Skeletal muscle cell (primary cell): Measurements from ENCODE around the gene PARD6G.
"Not testable (repeated sequence)": the region's sequence is repeated elsewhere in the genome, so short reads cannot be mapped to it uniquely, and the experiment has no call there.

ENCODE experiments used
- DNase-seq: peaks from one replicate; pipeline ENCODE4 v3.0.0-alpha.2; 2010; ENCODE audit warnings: low read depth
- H3K4me3 ChIP-seq: 2 replicates; pipeline ENCODE4 v1.5.1; 2011; ENCODE audit warnings: low read depth, mild to moderate bottlenecking, control low read depth, low read length, moderate library complexity

Gene PARD6G

GRCh38 chr18:80244167-80244566, 3.1 kb downstream of the PARD6G start:
- H3K4me3 ChIP-seq, result no peak overlapping the region
- no peak for DNase-seq

GRCh38 chr18:80243204-80243603, 4.1 kb downstream of the PARD6G start:
- no peak for DNase-seq
- no peak overlapping the region for H3K4me3 ChIP-seq

GRCh38 chr18:80241919-80242777, 5.2 kb downstream of the PARD6G start:
- no peak overlapping the region for H3K4me3 ChIP-seq
- no peak for DNase-seq

GRCh38 chr18:80239830-80240229, 7.5 kb downstream of the PARD6G start:
- no peak for DNase-seq
- no peak overlapping the region for H3K4me3 ChIP-seq

- no peak overlapping the region for H3K4me3 ChIP-seq
- no peak for DNase-seq
These were observed 8.6 kb downstream of the PARD6G start for GRCh38 chr18:80238651-80239260.

GRCh38 chr18:80237519-80237918, 9.8 kb downstream of the PARD6G start:
- DNase-seq, H3K4me3 ChIP-seq: not testable (repeated sequence)

GRCh38 chr18:80234398-80234797, 12.9 kb downstream of the PARD6G start:
- DNase-seq, result no peak
- H3K4me3 ChIP-seq, result no peak overlapping the region

GRCh38 chr18:80233899-80234298, 13.4 kb downstream of the PARD6G start:
- DNase-seq, result no peak
- H3K4me3 ChIP-seq, result no peak overlapping the region

- no peak overlapping the region for H3K4me3 ChIP-seq
- DNase-seq, result no peak
These were observed 14.0 kb downstream of the PARD6G start for GRCh38 chr18:80233201-80233835.

- DNase-seq, result no peak
- H3K4me3 ChIP-seq, result no peak overlapping the region
These were observed 14.6 kb downstream of the PARD6G start for GRCh38 chr18:80232710-80233109.

- no peak for DNase-seq
- H3K4me3 ChIP-seq, result no peak overlapping the region
These were observed 15.3 kb downstream of the PARD6G start for GRCh38 chr18:80232030-80232429.

- no peak for DNase-seq
- H3K4me3 ChIP-seq, result no peak overlapping the region
These were observed 15.7 kb downstream of the PARD6G start for GRCh38 chr18:80231616-80232015.

- DNase-seq, result no peak
- no peak overlapping the region for H3K4me3 ChIP-seq
These were observed 16.2 kb downstream of the PARD6G start for GRCh38 chr18:80231151-80231550.

GRCh38 chr18:80229766-80230745, 17.3 kb downstream of the PARD6G start:
- no peak overlapping the region for H3K4me3 ChIP-seq
- DNase-seq, result no peak

GRCh38 chr18:80229363-80229762, 18.0 kb downstream of the PARD6G start:
- DNase-seq, result no peak
- H3K4me3 ChIP-seq, result no peak overlapping the region

GRCh38 chr18:80228051-80228848, 19.1 kb downstream of the PARD6G start:
- H3K4me3 ChIP-seq, result no peak overlapping the region
- no peak for DNase-seq

- no peak overlapping the region for H3K4me3 ChIP-seq
- DNase-seq, result no peak
These were observed 19.8 kb downstream of the PARD6G start for GRCh38 chr18:80227472-80227871.

GRCh38 chr18:80225685-80226084, 21.6 kb downstream of the PARD6G start:
- no peak for DNase-seq
- no peak overlapping the region for H3K4me3 ChIP-seq
